ENCODE data around the gene USP40. TPM values are rescaled to one million over a fixed set of nuclear protein-coding genes. Genes with fewer than 3 reads are reported as not detected.

USP40 gene
- total RNA-seq, 4 donors from 2014 or later = 41.7 to 68.0 (median 54.2) TPM

GRCh38 chr2:233571001-233571400 is 4.4 kb upstream of the USP40 start:
- no peaks in the 10 kb centered on the region for H3K27me3 ChIP-seq
- TF ChIP-seq EP300 (IDR thresholded peaks at IDR 0.05) (no peak), POLR2A (IDR thresholded peaks at IDR 0.05) (no peak)
- TF ChIP-seq, protein P1, sequence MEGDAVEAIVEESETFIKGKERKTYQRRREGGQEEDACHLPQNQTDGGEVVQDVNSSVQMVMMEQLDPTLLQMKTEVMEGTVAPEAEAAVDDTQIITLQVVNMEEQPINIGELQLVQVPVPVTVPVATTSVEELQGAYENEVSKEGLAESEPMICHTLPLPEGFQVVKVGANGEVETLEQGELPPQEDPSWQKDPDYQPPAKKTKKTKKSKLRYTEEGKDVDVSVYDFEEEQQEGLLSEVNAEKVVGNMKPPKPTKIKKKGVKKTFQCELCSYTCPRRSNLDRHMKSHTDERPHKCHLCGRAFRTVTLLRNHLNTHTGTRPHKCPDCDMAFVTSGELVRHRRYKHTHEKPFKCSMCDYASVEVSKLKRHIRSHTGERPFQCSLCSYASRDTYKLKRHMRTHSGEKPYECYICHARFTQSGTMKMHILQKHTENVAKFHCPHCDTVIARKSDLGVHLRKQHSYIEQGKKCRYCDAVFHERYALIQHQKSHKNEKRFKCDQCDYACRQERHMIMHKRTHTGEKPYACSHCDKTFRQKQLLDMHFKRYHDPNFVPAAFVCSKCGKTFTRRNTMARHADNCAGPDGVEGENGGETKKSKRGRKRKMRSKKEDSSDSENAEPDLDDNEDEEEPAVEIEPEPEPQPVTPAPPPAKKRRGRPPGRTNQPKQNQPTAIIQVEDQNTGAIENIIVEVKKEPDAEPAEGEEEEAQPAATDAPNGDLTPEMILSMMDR (IDR thresholded peaks at IDR 0.05) = no peak
- no peaks in the 10 kb centered on the region for H3K9me3 ChIP-seq
- DNase-seq (ENCODE audit: low spot score in 2 of 2) = no peak
- 14 to 21% methylated on average over 1 of the region's 1 CpG for WGBS, 2 donors
- no peaks in the 10 kb centered on the region for H3K36me3 ChIP-seq
- H3K4me1 ChIP-seq = no peaks in the 10 kb centered on the region
- H3K27ac ChIP-seq = no peak overlapping the region
- H3K4me3 ChIP-seq = no peak overlapping the region

DNA sequence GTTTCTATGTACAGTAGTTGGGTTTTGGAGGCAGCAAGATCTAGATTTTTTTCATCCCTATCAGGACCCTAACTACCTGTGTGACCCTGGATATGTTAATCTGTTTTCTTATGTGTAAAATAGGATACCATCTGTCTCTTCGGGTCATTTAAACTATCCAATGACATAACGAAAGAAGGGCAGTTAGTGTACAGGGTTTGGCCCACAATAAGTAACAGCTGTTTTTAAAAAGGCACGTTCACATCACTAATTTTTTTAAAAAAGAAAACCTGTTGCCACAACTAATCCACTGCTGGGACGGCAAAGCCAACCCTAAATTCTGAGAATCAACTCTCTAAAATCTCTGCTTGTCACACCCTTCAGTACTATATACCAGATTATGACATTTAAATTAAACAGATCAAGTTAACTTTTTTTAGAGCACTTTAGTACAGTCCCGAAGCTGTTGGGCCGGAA is 869 bp downstream of the USP40 start:
- 3 to 6% methylated on average over 6 of the region's 6 CpGs for WGBS, 2 donors
- Histone ChIP-seq H3K4me3 (peak overlapping the region; percentile 65 to 95 (median 74)), H3K4me1 (peaks cover 0 to 32% (median 3%) of the 10 kb centered on the region in 4 donors), H3K36me3 (peaks cover 0 to 17% (median 0%) of the 10 kb centered on the region in 3 donors), H3K27ac (peak overlapping the region; percentile 57 to 96 (median 90)), H3K27me3 (no peaks in the 10 kb centered on the region), H3K9me3 (no peaks in the 10 kb centered on the region)
- TF ChIP-seq POLR2A (IDR thresholded peaks at IDR 0.05) = no peak
- no peak for TF ChIP-seq EP300 (IDR thresholded peaks at IDR 0.05)
- TF ChIP-seq, protein P1 (IDR thresholded peaks at IDR 0.05) = no peak
- DNase-seq (ENCODE audit: low spot score in 2 of 2) = no peak

DNA sequence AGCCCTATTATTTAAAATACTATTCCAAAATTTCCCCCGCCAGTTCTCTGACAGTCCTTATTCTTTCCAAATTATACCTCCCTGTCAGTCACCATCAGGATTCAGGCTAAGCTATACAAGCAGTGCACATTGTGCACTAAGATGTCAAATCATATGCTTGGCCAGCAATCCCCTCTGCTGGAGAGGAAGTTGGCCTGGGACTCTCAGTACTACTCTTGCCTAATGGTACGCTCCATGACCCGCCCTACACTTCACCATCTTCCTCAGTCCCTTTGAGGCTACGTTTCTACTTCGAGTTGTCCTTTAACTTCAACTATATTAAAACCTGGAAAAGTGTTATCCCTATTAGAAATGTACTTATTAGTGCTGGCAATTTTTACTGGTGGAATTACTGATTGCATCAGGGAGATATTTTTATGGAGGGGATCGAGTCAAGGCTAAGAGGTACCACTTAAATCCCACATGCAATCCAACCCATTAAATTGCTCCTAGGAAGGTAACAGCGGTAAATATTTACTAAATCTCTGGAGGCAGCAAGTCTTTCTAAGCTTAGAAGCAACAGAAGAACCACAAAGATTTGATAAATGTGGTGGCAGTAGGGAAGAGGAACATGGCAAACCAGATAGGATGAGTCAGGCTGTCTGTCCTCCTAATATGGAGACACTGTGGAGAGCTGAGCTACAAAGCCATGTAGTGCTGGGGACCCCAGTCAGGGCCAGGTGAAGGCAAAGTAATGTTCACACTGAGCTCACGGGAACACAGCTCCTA is 2.7 kb downstream of the USP40 start:
- Histone ChIP-seq H3K36me3 (peaks cover 0 to 34% (median 0%) of the 10 kb centered on the region in 3 donors), H3K27me3 (no peaks in the 10 kb centered on the region), H3K27ac (no peak overlapping the region), H3K9me3 (no peaks in the 10 kb centered on the region), H3K4me1 (peaks cover 0 to 32% (median 3%) of the 10 kb centered on the region in 4 donors), H3K4me3 (no peak overlapping the region)
- DNase-seq (ENCODE audit: low spot score in 2 of 2) = no peak
- WGBS, 2 donors = 90 to 93% methylated on average over 8 of the region's 8 CpGs
- no peak for TF ChIP-seq EP300 (IDR thresholded peaks at IDR 0.05)

DNA sequence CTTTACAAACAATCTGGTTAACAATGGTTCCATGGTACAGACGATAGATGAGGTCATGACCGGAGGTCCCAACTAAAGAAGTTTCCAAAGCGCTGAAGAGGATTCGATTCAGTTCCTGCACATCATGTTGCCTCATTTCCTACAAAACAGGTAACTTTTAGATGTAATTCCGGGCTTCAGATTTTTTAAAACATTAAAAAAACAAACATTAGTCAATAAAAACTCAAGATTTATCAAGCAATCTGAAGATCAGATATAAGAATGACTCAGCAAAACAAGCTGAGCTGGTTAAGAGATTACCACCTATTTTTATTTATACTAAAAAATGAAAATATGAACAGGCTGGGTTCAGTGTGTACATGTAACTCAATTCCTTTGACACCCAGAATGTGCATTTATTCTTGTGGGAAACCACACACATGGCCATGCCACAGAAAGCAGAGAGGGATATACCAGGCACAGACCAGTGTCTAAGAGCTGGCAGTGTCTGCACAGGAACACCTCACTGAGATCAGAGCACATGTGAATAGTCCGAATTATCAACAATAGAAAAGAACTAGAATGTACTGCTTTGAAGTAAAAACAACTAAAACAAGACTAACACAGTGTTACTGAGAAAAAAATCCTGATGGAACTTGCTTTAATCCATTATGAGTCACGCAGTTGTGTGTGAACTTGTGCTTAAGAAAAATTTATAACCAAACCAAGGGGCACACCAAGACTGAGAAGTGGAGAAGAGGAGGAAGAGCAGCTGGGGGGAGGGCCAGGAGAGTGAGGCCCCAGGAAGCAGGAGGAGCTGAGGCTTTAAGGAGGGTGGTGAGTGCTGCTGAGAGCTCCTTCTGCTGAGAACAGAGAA is 9.5 kb downstream of the USP40 start:
- Histone ChIP-seq H3K4me3 (no peak overlapping the region), H3K36me3 (peaks cover 0 to 88% (median 0%) of the 10 kb centered on the region in 3 donors), H3K27me3 (no peaks in the 10 kb centered on the region), H3K27ac (no peak overlapping the region), H3K4me1 (no peaks in the 10 kb centered on the region), H3K9me3 (no peaks in the 10 kb centered on the region)
- TF ChIP-seq EP300 (IDR thresholded peaks at IDR 0.05) (no peak), POLR2A (IDR thresholded peaks at IDR 0.05) (no peak)
- TF ChIP-seq, protein P1 (IDR thresholded peaks at IDR 0.05) = no peak
- WGBS, 2 donors = 89 to 90% methylated on average over 7 of the region's 7 CpGs
- DNase-seq (ENCODE audit: low spot score in 2 of 2) = no peak

- H3K27ac ChIP-seq = no peak overlapping the region
- TF ChIP-seq EP300 (IDR thresholded peaks at IDR 0.05) (no peak), POLR2A (IDR thresholded peaks at IDR 0.05) (no peak)
- TF ChIP-seq, protein P1 (IDR thresholded peaks at IDR 0.05) = no peak
- no peak for DNase-seq (ENCODE audit: low spot score in 2 of 2)
- no peaks in the 10 kb centered on the region for H3K9me3 ChIP-seq
- no peak overlapping the region for H3K4me3 ChIP-seq
- no peaks in the 10 kb centered on the region for H3K27me3 ChIP-seq
- H3K4me1 ChIP-seq = no peaks in the 10 kb centered on the region
- H3K36me3 ChIP-seq = peaks cover 0 to 92% (median 0%) of the 10 kb centered on the region in 3 donors
Measured at GRCh38 chr2:233553366-233553765, 13.2 kb downstream of the USP40 start.
